Caco-2 (cell line): ENCODE measurements around the gene LDLRAD4. TPM values are rescaled to one million over a fixed set of nuclear protein-coding genes. Genes with fewer than 3 reads are reported as not detected.
A peak's percentile ranks its signal among the peaks of the same experiment; 100 is the strongest.

Experiments
- BruUV-seq: library from RNA; stranded (reverse); fragments of 400-500 nt; replicated peaks from 2 replicates; lab custom pipeline; 2021; lab: Mats Ljungman, UMichigan
- CTCF ChIA-PET: fragments of 300-600 bp; sonication (Branson Sonifier 250); formaldehyde crosslinking; loops from one replicate; lab custom pipeline; 2022; ENCODE audit warnings: antibody characterized with exemption; lab: Charles Lee
- POLR2A ChIA-PET: fragments of 300-600 bp; sonication (Branson Sonifier 250); formaldehyde crosslinking; loops from one replicate; lab custom pipeline; 2022; ENCODE audit warnings: antibody characterized with exemption; lab: Charles Lee
- DNase-seq, 2 experiments: peaks; one replicate each; pipeline versions ENCODE4 v3.0.0 to v3.0.0-alpha.2; 2020 to 2022
- H3K27me3 ChIP-seq: replicated peaks from 2 replicates; pipeline ENCODE4 v1.6.0; 2011; ENCODE audit warnings: low read length; ENCODE audit not compliant: control insufficient read depth, insufficient read depth
- H3K36me3 ChIP-seq: 2 replicates; pipeline ENCODE4 v1.5.1; 2011; ENCODE audit warnings: low read length; ENCODE audit not compliant: control insufficient read depth, insufficient read depth
- H3K4me1 ChIP-seq: fragments of 250-450 bp; sonication (Bioruptor Pico); 2 replicates; pipeline ENCODE4 v1.5.1; 2020; ENCODE audit warnings: mild to moderate bottlenecking
- H3K4me3 ChIP-seq: 2 replicates; pipeline ENCODE4 v1.5.1; 2011; ENCODE audit warnings: low read depth, mild to moderate bottlenecking, control low read depth, low read length
- H3K9me3 ChIP-seq: fragments of 250-450 bp; sonication (Bioruptor Pico); 2 replicates; pipeline ENCODE4 v1.5.1; 2020; ENCODE audit warnings: mild to moderate bottlenecking, moderate library complexity
- H3K27ac Mint-ChIP-seq: one replicate; pipeline ENCODE4 v1.8.0; 2022; ENCODE audit warnings: mixed read lengths; ENCODE audit not compliant: unreplicated experiment
- H3K27me3 Mint-ChIP-seq: one replicate; pipeline ENCODE4 v1.8.0; 2022; ENCODE audit warnings: mixed read lengths; ENCODE audit not compliant: insufficient read depth, unreplicated experiment
- H3K36me3 Mint-ChIP-seq: one replicate; pipeline ENCODE4 v1.8.0; 2022; ENCODE audit warnings: mild to moderate bottlenecking, mixed read lengths; ENCODE audit not compliant: insufficient read depth, unreplicated experiment
- H3K4me1 Mint-ChIP-seq: one replicate; pipeline ENCODE4 v1.8.0; 2022; ENCODE audit warnings: low read depth, mixed read lengths; ENCODE audit not compliant: unreplicated experiment
- H3K4me3 Mint-ChIP-seq: one replicate; pipeline ENCODE4 v1.8.0; 2022; ENCODE audit warnings: mild to moderate bottlenecking, moderate library complexity, mixed read lengths; ENCODE audit not compliant: unreplicated experiment
- H3K9me3 Mint-ChIP-seq: one replicate; pipeline ENCODE4 v1.8.0; 2022; ENCODE audit warnings: mixed read lengths; ENCODE audit not compliant: unreplicated experiment
- CTCF ChIP-seq, 2 experiments: fragments of 200-600 bp in 1 of 2; IDR thresholded peaks; 1 replicate in 1 of 2; 2 replicates in 1 of 2; pipeline versions ENCODE4 v1.5.1 to v1.8.0; 2011 to 2022; ENCODE audit warnings: antibody characterized with exemption in 1 of 2, control low read depth in 1 of 2, inconsistent platforms in 1 of 2, low read depth in 1 of 2, low read length in 1 of 2, mild to moderate bottlenecking in 1 of 2, moderate library complexity in 1 of 2; ENCODE audit not compliant: insufficient read depth in 1 of 2, severe bottlenecking in 1 of 2, unreplicated experiment in 1 of 2
- intact Hi-C: fragments of 100-400 bp; cut with micrococcal nuclease; formaldehyde crosslinking; loops from one replicate; pipeline ENCODE4 v1.10.0; 2022; ENCODE audit not compliant: unreplicated experiment
- total RNA-seq: library from RNA; stranded (reverse); gene quantifications from 2 replicates; pipeline ENCODE4 v1.2.3, GENCODE V29; 2022

Gene LDLRAD4
- total RNA-seq, 1 experiment from 2014 or later, result 1.2 TPM

- Mint-ChIP-seq H3K36me3 (peaks cover 6% of the 10 kb centered on the region), H3K4me3 (no peak overlapping the region), H3K27ac (no peak overlapping the region), H3K4me1 (no peaks in the 10 kb centered on the region), H3K27me3 (peaks cover 17% of the 10 kb centered on the region), H3K9me3 (peaks cover 13% of the 10 kb centered on the region)
- Histone ChIP-seq H3K9me3 (no peaks in the 10 kb centered on the region), H3K36me3 (no peaks in the 10 kb centered on the region), H3K27me3 (no peaks in the 10 kb centered on the region), H3K4me1 (no peaks in the 10 kb centered on the region), H3K4me3 (no peak overlapping the region)
- intact Hi-C loops, result no loop called here
- TF ChIP-seq CTCF (IDR thresholded peaks at IDR 0.05; ENCODE audit: insufficient read depth in 1 of 2, low read depth in 1 of 2, low read length in 1 of 2, severe bottlenecking in 1 of 2, unreplicated experiment in 1 of 2), result no peak
- ChIA-PET CTCF (no interaction called here), POLR2A (no interaction called here)
- BruUV-seq, result no TSS peak
- DNase-seq, result no peak
Observed at GRCh38 chr18:13496691-13497281, 278.2 kb downstream of the LDLRAD4 start.

GRCh38 chr18:13499803-13500202 lies 281.2 kb downstream of the LDLRAD4 start:
- H3K27ac Mint-ChIP-seq, result no peak overlapping the region
- H3K4me1 Mint-ChIP-seq, result no peaks in the 10 kb centered on the region
- H3K36me3 Mint-ChIP-seq, result peaks cover 6% of the 10 kb centered on the region
- TF ChIP-seq CTCF (IDR thresholded peaks at IDR 0.05; ENCODE audit: insufficient read depth in 1 of 2, low read depth in 1 of 2, low read length in 1 of 2, severe bottlenecking in 1 of 2, unreplicated experiment in 1 of 2), result no peak
- CTCF ChIA-PET, result no interaction called here
- POLR2A ChIA-PET, result no interaction called here
- H3K27me3 ChIP-seq, result no peaks in the 10 kb centered on the region
- H3K4me3 ChIP-seq, result no peak overlapping the region
- H3K9me3 Mint-ChIP-seq, result peaks cover 13% of the 10 kb centered on the region
- H3K27me3 Mint-ChIP-seq, result peaks cover 21% of the 10 kb centered on the region
- H3K4me1 ChIP-seq, result no peaks in the 10 kb centered on the region
- H3K9me3 ChIP-seq, result no peaks in the 10 kb centered on the region
- intact Hi-C loops, result no loop called here
- no peaks in the 10 kb centered on the region for H3K36me3 ChIP-seq
- no peak for DNase-seq
- H3K4me3 Mint-ChIP-seq, result no peak overlapping the region
- no TSS peak for BruUV-seq

- Mint-ChIP-seq H3K27ac (no peak overlapping the region), H3K27me3 (peaks cover 21% of the 10 kb centered on the region), H3K4me1 (no peaks in the 10 kb centered on the region), H3K4me3 (no peak overlapping the region), H3K36me3 (peaks cover 6% of the 10 kb centered on the region), H3K9me3 (peaks cover 13% of the 10 kb centered on the region)
- intact Hi-C loops, result no loop called here
- POLR2A ChIA-PET, result no interaction called here
- Histone ChIP-seq H3K36me3 (no peaks in the 10 kb centered on the region), H3K27me3 (no peaks in the 10 kb centered on the region), H3K4me1 (no peaks in the 10 kb centered on the region), H3K9me3 (no peaks in the 10 kb centered on the region), H3K4me3 (no peak overlapping the region)
- CTCF ChIA-PET, result no interaction called here
- no peak for TF ChIP-seq CTCF (IDR thresholded peaks at IDR 0.05; ENCODE audit: insufficient read depth in 1 of 2, low read depth in 1 of 2, low read length in 1 of 2, severe bottlenecking in 1 of 2, unreplicated experiment in 1 of 2)
- no TSS peak for BruUV-seq
- peak in 1 of 2 experiments; percentile 2 for DNase-seq
Observed at GRCh38 chr18:13500227-13500865, 281.8 kb downstream of the LDLRAD4 start.
